Activated T-cell treated with anti-CD3 and anti-CD28 coated beads for 4 hours (primary cell): ENCODE measurements around the gene SPINT3.

ENCODE experiments used
- DNase-seq: peaks from one replicate; pipeline ENCODE4 v3.0.0-alpha.2; 2020

Gene SPINT3

GRCh38 chr20:45515147-45515913, at the start of gene SPINT3:
Gene SPINT3, minus strand, starts transcription at chr20:45515622. Its CDS starts 14 bp downstream, at chr20:45515608.
- DNase-seq: no peak

- no peak for DNase-seq
Observed at GRCh38 chr20:45564760-45565276, 49.4 kb upstream of the SPINT3 start.

GRCh38 chr20:45555198-45555597, 39.8 kb upstream of the SPINT3 start:
- DNase-seq: no peak

GRCh38 chr20:45552456-45552855, 37.0 kb upstream of the SPINT3 start:
- DNase-seq: no peak

- DNase-seq: no peak
Observed at GRCh38 chr20:45550765-45551164, 35.3 kb upstream of the SPINT3 start.

GRCh38 chr20:45548410-45548809, 33.0 kb upstream of the SPINT3 start:
- DNase-seq: no peak

- DNase-seq: no peak
Observed at GRCh38 chr20:45547206-45547770, 31.9 kb upstream of the SPINT3 start, which contains the start of gene EPPIN. Gene EPPIN, minus strand, starts transcription at chr20:45547401. Its CDS starts 44 bp downstream, at chr20:45547357.

- no peak for DNase-seq
Observed at GRCh38 chr20:45545754-45546453, 30.5 kb upstream of the SPINT3 start.

- no peak for DNase-seq
Observed at GRCh38 chr20:45545351-45545750, 29.9 kb upstream of the SPINT3 start.

- no peak for DNase-seq
Observed at GRCh38 chr20:45539382-45539781, 24.0 kb upstream of the SPINT3 start, which contains the start of gene WFDC6. Gene WFDC6, minus strand, starts transcription at chr20:45539482. Its CDS starts 75 bp downstream, at chr20:45539407.

- no peak for DNase-seq
Observed at GRCh38 chr20:45538209-45538799, 22.9 kb upstream of the SPINT3 start.

- no peak for DNase-seq
Observed at GRCh38 chr20:45527294-45527693, 11.9 kb upstream of the SPINT3 start.

- DNase-seq: no peak
Observed at GRCh38 chr20:45523821-45524220, 8.4 kb upstream of the SPINT3 start.

GRCh38 chr20:45518282-45518681, 2.9 kb upstream of the SPINT3 start:
- DNase-seq: no peak

- no peak for DNase-seq
Observed at GRCh38 chr20:45510242-45510862, 5.1 kb downstream of the SPINT3 start.

- no peak for DNase-seq
Observed at GRCh38 chr20:45509091-45509490, 6.3 kb downstream of the SPINT3 start.

GRCh38 chr20:45508068-45508886, 7.1 kb downstream of the SPINT3 start:
- DNase-seq: no peak

- DNase-seq: no peak
Observed at GRCh38 chr20:45507011-45507820, 8.2 kb downstream of the SPINT3 start.

- DNase-seq: no peak
Observed at GRCh38 chr20:45506398-45506797, 9.0 kb downstream of the SPINT3 start.

GRCh38 chr20:45503403-45503802, 12.0 kb downstream of the SPINT3 start:
- no peak for DNase-seq

- DNase-seq: no peak
Observed at GRCh38 chr20:45502561-45502960, 12.9 kb downstream of the SPINT3 start.
